CD1c-positive myeloid dendritic cell (primary cell): ENCODE data around the gene GATA2.

Experiments
- DNase-seq: peaks from one replicate; pipeline ENCODE4 v3.0.0-alpha.2; 2016; ENCODE audit errors: extremely low spot score

The GATA2 gene

GRCh38 chr3:128432971-128433836 is 59.8 kb downstream of the GATA2 start:
- no peak for DNase-seq

GRCh38 chr3:128432301-128432970 is 60.6 kb downstream of the GATA2 start:
- no peak for DNase-seq

GRCh38 chr3:128431803-128432300 is 61.1 kb downstream of the GATA2 start:
- DNase-seq = no peak

GRCh38 chr3:128430731-128431130 is 62.3 kb downstream of the GATA2 start:
- DNase-seq = no peak

- DNase-seq = no peak
Observed at GRCh38 chr3:128430301-128430700, 62.7 kb downstream of the GATA2 start.

GRCh38 chr3:128429751-128430150 is 63.2 kb downstream of the GATA2 start:
- DNase-seq = no peak
